WTC11 (cell line): ENCODE results near the gene ADARB2. TPM values are rescaled to one million over a fixed set of nuclear protein-coding genes. Genes with fewer than 3 reads are reported as not detected.

Experiments used
- ATAC-seq: fragments of 200-7000 bp; cut with Tn5 transposase; 2 replicates; pipeline ENCODE4 v1.10.0; 2021; ENCODE audit warnings: mild to moderate bottlenecking, moderate library complexity
- CTCF ChIA-PET: fragments of 300-600 bp; sonication (Branson Sonifier 250); formaldehyde crosslinking; loops from one replicate; lab custom pipeline; 2021; ENCODE audit warnings: antibody characterized with exemption; lab: Charles Lee
- POLR2A ChIA-PET: fragments of 350-600 bp; sonication (Branson Sonifier 250); formaldehyde crosslinking; loops from one replicate; lab custom pipeline; 2021; ENCODE audit warnings: antibody characterized with exemption; lab: Charles Lee
- DNase-seq: peaks from one replicate; pipeline ENCODE4 v3.0.0; 2021; ENCODE audit warnings: low spot score
- H3K27ac Mint-ChIP-seq: 2 replicates; pipeline ENCODE4 v1.8.0; 2021; ENCODE audit warnings: mixed read lengths
- H3K27me3 Mint-ChIP-seq: 2 replicates; pipeline ENCODE4 v1.8.0; 2021; ENCODE audit warnings: low read depth, mild to moderate bottlenecking, moderate library complexity, mixed read lengths
- H3K36me3 Mint-ChIP-seq: 2 replicates; pipeline ENCODE4 v1.8.0; 2021; ENCODE audit warnings: mixed read lengths
- H3K4me1 Mint-ChIP-seq: 2 replicates; pipeline ENCODE4 v1.8.0; 2022; ENCODE audit warnings: mixed read lengths
- H3K4me3 Mint-ChIP-seq: 2 replicates; pipeline ENCODE4 v1.8.0; 2021; ENCODE audit warnings: mild to moderate bottlenecking, moderate library complexity, mixed read lengths
- H3K9me3 Mint-ChIP-seq: 2 replicates; pipeline ENCODE4 v1.8.0; 2021; ENCODE audit warnings: mixed read lengths
- E2F5 ChIP-seq: sonication (generic); formaldehyde crosslinking; IDR thresholded peaks from 2 replicates; pipeline ENCODE4 v1.8.1; 2022; ENCODE audit warnings: mild to moderate bottlenecking, moderate library complexity, missing genetic modification reagents
- EMX1 ChIP-seq: fragments of 250-450 bp; sonication (Bioruptor Pico); IDR thresholded peaks from 2 replicates; pipeline ENCODE4 v1.8.0; 2021; ENCODE audit warnings: mild to moderate bottlenecking
- FOXP1 ChIP-seq: sonication (generic); formaldehyde crosslinking; IDR thresholded peaks from 2 replicates; pipeline ENCODE4 v1.8.0; 2022; ENCODE audit warnings: missing genetic modification reagents, mild to moderate bottlenecking, moderate library complexity, borderline replicate concordance
- GRHL2 ChIP-seq: fragments of 250-450 bp; sonication (Bioruptor Pico); IDR thresholded peaks from 2 replicates; pipeline ENCODE4 v1.8.0; 2022; ENCODE audit warnings: mild to moderate bottlenecking, moderate library complexity; ENCODE audit not compliant: insufficient replicate concordance, severe bottlenecking
- GTF2I ChIP-seq: fragments of 250-450 bp; sonication (Bioruptor Pico); conservative IDR thresholded peaks from 2 replicates; pipeline ENCODE4 v1.4.0; 2021; ENCODE audit warnings: mild to moderate bottlenecking
- HMGA2 ChIP-seq: fragments of 250-450 bp; sonication (Bioruptor Pico); IDR thresholded peaks from 2 replicates; pipeline ENCODE4 v1.4.0; 2021; ENCODE audit warnings: mild to moderate bottlenecking, moderate library complexity
- MXD4 ChIP-seq: fragments of 250-450 bp; sonication (Bioruptor Pico); IDR thresholded peaks from 2 replicates; pipeline ENCODE4 v1.8.0; 2021; ENCODE audit warnings: mild to moderate bottlenecking, moderate library complexity, borderline replicate concordance
- NFE2L1 ChIP-seq: sonication (generic); formaldehyde crosslinking; IDR thresholded peaks from 2 replicates; pipeline ENCODE4 v1.8.1; 2023; ENCODE audit warnings: missing genetic modification reagents
- NFYB ChIP-seq: sonication (generic); formaldehyde crosslinking; conservative IDR thresholded peaks from 2 replicates; pipeline ENCODE4 v1.8.0; 2022; ENCODE audit warnings: low read depth, missing genetic modification reagents
- NR2C2 ChIP-seq: sonication (generic); formaldehyde crosslinking; IDR thresholded peaks from 2 replicates; pipeline ENCODE4 v1.8.0; 2022; ENCODE audit warnings: mild to moderate bottlenecking, missing genetic modification reagents
- NR3C1 ChIP-seq: sonication (generic); formaldehyde crosslinking; conservative IDR thresholded peaks from 2 replicates; pipeline ENCODE4 v1.8.1; 2023; ENCODE audit warnings: low read depth, mild to moderate bottlenecking, missing genetic modification reagents
- OVOL2 ChIP-seq: fragments of 250-450 bp; sonication (Bioruptor Pico); IDR thresholded peaks from 2 replicates; pipeline ENCODE4 v1.9.0; 2021; ENCODE audit warnings: mild to moderate bottlenecking, borderline replicate concordance
- TEAD4 ChIP-seq: sonication (generic); formaldehyde crosslinking; IDR thresholded peaks from 2 replicates; pipeline ENCODE4 v1.8.0; 2022; ENCODE audit warnings: mild to moderate bottlenecking, missing genetic modification reagents
- ZNF232 ChIP-seq: sonication (generic); formaldehyde crosslinking; IDR thresholded peaks from 2 replicates; pipeline ENCODE4 v1.8.0; 2022; ENCODE audit warnings: mild to moderate bottlenecking, missing genetic modification reagents
- ZNF317 ChIP-seq: sonication (generic); formaldehyde crosslinking; IDR thresholded peaks from 2 replicates; pipeline ENCODE4 v1.8.1; 2023; ENCODE audit warnings: low read depth, mild to moderate bottlenecking, moderate library complexity, missing genetic modification reagents, borderline replicate concordance
- ZNF416 ChIP-seq: fragments of 250-450 bp; sonication (Bioruptor Pico); IDR thresholded peaks from 2 replicates; pipeline ENCODE4 v1.9.0; 2021; ENCODE audit warnings: mild to moderate bottlenecking, inconsistent platforms
- total RNA-seq: library from RNA; stranded (reverse); gene quantifications from 3 replicates; pipeline ENCODE4 v1.2.3, GENCODE V29; 2021
- TF ChIP-seq, protein P1 (sequence below): sonication (generic); formaldehyde crosslinking; conservative IDR thresholded peaks from 2 replicates; pipeline ENCODE4 v1.8.1; 2022; ENCODE audit warnings: mild to moderate bottlenecking, missing genetic modification reagents
- TF ChIP-seq, protein P2 (sequence below): sonication (generic); formaldehyde crosslinking; IDR thresholded peaks from 2 replicates; pipeline ENCODE4 v1.8.1; 2023; ENCODE audit warnings: mild to moderate bottlenecking, moderate library complexity, missing genetic modification reagents

Gene ADARB2
- total RNA-seq, 1 experiment from 2014 or later, result 3.7 TPM

DNA sequence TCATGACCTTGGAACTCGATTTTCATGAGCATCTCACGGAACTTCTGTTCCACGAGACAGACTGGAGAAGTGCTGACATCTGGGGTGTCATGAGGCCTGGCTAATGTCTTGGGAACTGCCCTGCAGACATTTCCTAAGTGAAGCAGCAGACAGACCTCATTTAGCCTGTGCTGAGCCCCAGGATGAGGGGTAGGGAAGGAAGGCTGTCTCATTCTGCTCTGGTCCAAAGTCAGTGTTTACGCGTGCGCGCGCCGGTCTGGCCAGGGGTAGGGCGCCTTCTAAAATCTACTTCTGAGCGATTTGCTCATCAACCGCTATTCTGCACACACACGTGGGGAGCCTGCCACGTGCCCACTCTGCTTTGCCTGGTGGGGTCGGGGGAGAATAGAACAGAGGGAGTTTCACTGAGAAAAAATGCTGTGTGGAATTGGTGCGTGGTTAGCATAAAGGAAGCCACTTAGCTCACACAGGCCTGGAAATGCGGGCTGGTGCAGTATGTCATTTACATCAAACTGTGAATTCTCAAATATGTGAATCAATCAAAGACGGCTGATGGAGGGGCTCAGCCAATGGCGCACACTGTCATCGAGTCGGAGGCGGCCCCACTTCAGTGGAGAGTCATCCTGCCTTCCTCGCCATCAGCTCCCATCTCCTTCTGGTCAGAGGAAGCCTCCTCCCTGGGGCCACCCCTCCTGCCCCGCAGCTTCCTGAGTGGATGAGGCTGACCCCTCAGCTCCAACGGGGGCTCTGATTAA, 335.1 kb downstream of the ADARB2 start (continued):
- TF ChIP-seq GRHL2 (CRISPR knock-in tag) (no peak), NR3C1 (CRISPR knock-in tag) (no peak), NFE2L1 (no peak), GTF2I (CRISPR knock-in tag) (no peak), TEAD4 (CRISPR knock-in tag) (no peak), FOXP1 (CRISPR knock-in tag) (no peak), HMGA2 (CRISPR knock-in tag) (no peak), NR2C2 (no peak), EMX1 (CRISPR knock-in tag) (no peak), ZNF232 (CRISPR knock-in tag) (no peak), ZNF317 (no peak)
- TF ChIP-seq, protein P1, sequence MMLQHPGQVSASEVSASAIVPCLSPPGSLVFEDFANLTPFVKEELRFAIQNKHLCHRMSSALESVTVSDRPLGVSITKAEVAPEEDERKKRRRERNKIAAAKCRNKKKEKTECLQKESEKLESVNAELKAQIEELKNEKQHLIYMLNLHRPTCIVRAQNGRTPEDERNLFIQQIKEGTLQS (CRISPR knock-in tag), result no peak

- Mint-ChIP-seq H3K9me3 (no peaks in the 10 kb centered on the region), H3K4me1 (peaks cover 9% of the 10 kb centered on the region), H3K27ac (no peak overlapping the region), H3K27me3 (no peaks in the 10 kb centered on the region; the same call in 1 of the 2 replicates), H3K36me3 (no peaks in the 10 kb centered on the region), H3K4me3 (no peak overlapping the region)
- POLR2A ChIA-PET, result interaction anchor here (0.6 kb wide), 1 partner anchor 1032 kb away, joined by 7 read pairs; no protein-coding TSS in a partner anchor
- no peak for ATAC-seq
- CTCF ChIA-PET, result no interaction called here
- no peak for DNase-seq
- TF ChIP-seq MXD4 (no peak), E2F5 (CRISPR knock-in tag) (0 out of 2 replicates have a peak, but pooled peaks have one; percentile 28)
Observed at GRCh38 chr10:1401071-1401965, 336.0 kb downstream of the ADARB2 start.

DNA sequence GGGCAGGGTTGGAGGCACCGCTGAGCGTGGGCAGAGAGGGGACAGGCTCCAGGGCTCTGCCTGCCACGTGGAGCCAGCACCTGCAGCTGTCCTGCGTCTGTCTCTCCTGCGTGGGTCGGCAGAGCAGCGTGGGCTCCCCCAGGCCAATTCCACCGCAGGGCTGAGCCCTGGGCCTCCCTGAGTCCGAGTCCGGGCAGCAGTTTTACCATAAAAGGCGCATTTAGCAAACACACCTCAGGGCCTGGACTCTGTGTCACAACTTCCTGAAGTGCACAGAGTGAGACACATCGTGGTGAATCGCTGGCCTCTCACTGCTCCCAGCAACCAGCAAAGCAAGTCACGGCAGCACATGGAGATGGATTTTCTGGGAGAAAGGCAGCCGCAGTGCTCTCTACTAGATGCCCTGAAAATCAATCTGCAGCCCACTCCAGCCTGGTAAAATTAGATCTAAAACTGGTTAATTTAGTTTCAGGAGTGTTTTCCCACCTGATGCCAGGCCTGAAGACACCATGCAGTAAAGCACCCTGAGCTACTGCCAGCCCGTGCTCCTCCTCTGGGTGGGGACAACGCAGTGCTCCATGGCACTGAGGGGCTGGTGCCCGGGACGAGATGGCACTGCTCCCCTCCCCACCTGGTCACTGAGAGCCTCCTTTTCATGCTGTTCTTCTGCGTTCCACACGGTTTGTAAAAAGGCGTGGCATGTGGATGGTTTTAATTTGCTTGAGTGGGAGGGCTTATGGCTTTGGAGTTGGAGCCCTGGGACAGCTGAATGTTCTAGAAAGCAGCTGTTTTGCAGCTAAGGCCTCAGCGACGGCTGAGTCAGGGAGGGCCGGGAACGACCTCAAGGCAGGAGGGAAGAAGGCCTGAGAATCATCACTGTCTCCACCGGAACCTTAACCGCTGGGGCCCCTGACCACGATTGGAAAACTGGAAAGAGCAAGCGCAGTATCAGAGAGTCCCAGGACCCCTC, 336.9 kb downstream of the ADARB2 start:
- ATAC-seq, result no peak
- Mint-ChIP-seq H3K27ac (no peak overlapping the region), H3K36me3 (no peaks in the 10 kb centered on the region), H3K27me3 (no peaks in the 10 kb centered on the region; the same call in 1 of the 2 replicates), H3K4me3 (no peak overlapping the region), H3K9me3 (no peaks in the 10 kb centered on the region), H3K4me1 (peaks cover 9% of the 10 kb centered on the region)
- CTCF ChIA-PET, result no interaction called here
- no peak for DNase-seq
- TF ChIP-seq, protein P2, sequence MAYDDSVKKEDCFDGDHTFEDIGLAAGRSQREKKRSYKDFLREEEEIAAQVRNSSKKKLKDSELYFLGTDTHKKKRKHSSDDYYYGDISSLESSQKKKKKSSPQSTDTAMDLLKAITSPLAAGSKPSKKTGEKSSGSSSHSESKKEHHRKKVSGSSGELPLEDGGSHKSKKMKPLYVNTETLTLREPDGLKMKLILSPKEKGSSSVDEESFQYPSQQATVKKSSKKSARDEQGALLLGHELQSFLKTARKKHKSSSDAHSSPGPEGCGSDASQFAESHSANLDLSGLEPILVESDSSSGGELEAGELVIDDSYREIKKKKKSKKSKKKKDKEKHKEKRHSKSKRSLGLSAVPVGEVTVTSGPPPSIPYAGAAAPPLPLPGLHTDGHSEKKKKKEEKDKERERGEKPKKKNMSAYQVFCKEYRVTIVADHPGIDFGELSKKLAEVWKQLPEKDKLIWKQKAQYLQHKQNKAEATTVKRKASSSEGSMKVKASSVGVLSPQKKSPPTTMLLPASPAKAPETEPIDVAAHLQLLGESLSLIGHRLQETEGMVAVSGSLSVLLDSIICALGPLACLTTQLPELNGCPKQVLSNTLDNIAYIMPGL, result no peak
- TF ChIP-seq OVOL2 (CRISPR knock-in tag) (no peak), ZNF416 (CRISPR knock-in tag) (no peak), NFYB (CRISPR knock-in tag) (no peak)
- POLR2A ChIA-PET, result no interaction called here
